SIG-M5 (cell line): ENCODE measurements around the gene COL7A1.

Source experiments
- DNase-seq: peaks from one replicate; lab custom pipeline; 2025; lab: John Stamatoyannopoulos, UW

COL7A1 gene

GRCh38 chr3:48619541-48620524, 24.7 kb upstream of the COL7A1 start:
- DNase-seq = no peak

- no peak for DNase-seq
These were observed 22.4 kb upstream of the COL7A1 start for GRCh38 chr3:48617559-48617958.

DNA sequence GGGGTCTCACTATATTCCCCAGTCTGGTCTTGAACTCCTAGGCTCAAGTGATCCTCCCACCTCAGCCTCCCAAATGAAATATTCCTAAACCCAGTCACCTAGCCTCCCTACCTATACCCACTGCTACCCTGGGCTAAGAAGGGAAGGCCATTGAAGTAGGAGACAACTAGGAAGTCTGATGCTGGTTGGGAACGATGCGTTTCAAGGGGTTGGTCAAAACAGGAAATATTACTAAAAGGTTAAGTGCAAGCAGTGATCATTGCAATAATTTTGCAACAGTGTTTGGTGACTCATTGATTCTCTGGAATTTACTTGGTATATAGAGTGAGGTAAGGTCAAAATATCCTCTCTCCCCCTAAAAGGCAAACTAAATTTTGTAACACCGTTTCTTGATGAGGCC, 18.9 kb upstream of the COL7A1 start:
- peak; percentile 36 for DNase-seq

GRCh38 chr3:48612309-48612708, 17.2 kb upstream of the COL7A1 start:
- DNase-seq = no peak

DNA sequence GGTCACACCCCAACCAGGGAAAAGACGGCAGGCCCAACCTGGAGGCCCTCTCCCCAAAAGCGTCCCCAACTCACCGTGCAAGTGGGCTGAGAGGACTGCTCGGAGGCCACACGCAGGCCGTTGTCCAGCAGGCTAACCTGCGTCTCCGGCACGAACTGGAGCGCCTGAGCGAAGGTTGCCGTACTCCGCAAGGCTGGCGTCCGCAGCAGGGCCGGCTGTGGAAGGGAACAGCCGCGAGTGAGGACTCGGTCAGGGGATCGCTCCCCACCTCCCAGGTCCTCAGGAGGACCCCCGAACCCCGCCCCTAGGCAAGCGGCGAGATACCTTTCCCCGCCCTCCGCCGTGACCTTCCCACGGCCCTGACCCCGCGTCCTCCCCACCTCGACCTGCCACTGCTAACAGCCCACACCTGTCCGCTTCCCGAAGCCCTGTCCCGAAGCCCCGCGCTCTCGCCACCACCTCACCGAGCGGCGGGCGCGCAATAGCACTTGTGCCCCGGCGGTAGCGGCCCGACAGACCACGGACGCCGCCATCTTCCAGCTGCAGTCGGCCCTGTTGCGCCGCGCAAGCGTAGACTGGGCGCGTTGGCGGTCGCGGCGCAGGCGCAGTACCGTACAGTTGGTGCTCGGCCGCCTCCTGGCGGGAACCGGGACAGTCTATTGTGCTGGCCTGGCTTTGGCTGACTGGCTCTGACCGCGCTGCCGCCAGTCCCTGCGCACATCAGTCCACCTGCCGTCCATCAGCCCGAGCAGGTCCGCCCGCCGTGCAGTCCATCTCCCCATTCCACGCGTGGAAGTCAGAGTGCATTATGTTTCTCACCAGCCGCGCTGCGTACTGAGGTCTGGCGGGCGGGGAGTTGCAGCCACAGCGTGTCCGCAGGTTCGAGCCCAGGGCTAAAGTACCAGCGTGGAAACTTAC, 14.2 kb upstream of the COL7A1 start, which contains the start of gene UQCRC1:
Gene UQCRC1, minus strand, starts transcription at position 559 of the 918 bp plus-strand sequence. Its CDS starts 26 bp downstream, at position 533.
- peak; percentile 63 for DNase-seq

GRCh38 chr3:48607519-48607918, 12.4 kb upstream of the COL7A1 start:
- DNase-seq = no peak

DNA sequence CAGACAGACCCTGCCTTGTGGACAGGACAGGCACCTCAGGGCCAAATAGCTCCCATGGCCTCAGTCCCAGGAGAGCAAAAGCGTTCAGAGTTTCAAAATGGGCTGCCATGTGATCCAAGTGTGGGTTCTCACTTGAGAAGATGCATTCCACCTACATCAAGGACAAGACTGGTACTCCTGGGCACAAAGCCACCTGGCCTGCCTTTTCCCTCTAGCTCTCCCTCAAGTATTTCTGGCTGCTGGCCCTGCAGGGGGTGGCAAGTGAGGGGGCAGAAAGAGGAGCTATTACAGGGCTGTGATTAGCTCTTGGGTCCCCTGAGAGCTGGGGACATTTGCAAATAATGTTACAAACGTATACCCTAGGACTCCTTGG, 6.5 kb upstream of the COL7A1 start:
- no peak for DNase-seq

DNA sequence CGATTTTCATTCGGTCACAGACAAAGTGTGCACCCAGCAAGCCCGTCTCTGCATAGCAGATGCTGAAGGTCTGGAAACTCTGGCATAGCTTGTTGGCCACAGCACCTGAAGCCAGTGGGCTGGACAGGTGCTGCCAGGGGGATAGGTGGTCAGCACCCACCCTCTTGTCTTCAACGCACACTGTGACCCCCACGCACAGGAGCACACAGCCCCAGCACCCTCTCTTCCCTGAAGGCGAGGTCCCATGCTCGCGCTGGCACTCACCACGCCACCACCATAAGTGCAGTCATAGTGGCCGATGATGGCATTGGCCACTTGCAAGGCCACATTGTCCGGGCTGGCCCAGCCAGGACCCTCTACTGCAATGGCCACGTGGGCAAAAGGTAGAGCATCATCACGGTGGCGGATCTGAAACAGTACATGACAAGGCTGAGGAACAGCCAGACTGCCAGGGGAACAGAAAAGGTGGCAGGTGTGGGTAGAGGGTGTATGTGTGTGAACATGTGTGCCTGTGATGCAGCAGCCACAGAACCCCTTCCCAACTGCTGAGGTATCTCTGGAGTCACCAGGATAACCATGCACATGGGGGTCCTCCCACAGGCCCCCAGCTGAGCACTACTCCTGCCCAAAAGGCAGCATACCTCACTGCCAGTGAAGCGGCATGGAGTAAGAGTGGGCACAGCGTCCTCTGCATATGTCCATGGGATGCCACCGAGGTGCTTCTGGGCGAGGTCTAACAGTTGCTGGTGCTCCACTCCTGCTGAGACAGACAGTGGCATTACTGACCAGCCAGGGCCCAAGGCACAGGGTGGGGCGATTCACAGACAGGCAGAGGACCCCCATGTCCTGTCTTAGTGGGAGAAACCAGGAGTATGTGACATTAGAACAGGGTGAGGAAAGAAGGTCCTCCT, 5.8 kb upstream of the COL7A1 start:
- DNase-seq = no peak

GRCh38 chr3:48599509-48600285, 4.6 kb upstream of the COL7A1 start:
- DNase-seq = no peak

DNA sequence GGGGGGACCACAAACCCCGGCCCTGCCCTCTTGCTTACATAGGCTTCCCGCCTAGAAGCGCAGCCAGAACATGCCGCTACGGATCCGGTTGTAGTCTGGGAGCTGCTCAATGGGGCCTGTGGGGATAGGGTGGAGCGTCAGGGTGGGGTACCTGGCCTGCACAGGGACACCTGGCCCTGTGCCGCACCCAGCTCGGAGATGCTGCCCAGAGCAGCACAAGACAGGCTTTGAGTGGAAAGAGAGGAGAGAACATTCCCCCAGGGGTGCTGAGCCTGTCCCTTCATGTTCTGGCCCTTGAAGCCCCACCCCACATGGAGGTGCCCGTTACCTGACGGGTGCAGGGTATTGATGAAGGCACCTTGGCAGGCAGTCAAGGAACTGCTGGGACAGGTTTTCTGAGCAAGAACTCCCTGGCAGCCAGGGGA, 4.0 kb upstream of the COL7A1 start:
- no peak for DNase-seq

DNA sequence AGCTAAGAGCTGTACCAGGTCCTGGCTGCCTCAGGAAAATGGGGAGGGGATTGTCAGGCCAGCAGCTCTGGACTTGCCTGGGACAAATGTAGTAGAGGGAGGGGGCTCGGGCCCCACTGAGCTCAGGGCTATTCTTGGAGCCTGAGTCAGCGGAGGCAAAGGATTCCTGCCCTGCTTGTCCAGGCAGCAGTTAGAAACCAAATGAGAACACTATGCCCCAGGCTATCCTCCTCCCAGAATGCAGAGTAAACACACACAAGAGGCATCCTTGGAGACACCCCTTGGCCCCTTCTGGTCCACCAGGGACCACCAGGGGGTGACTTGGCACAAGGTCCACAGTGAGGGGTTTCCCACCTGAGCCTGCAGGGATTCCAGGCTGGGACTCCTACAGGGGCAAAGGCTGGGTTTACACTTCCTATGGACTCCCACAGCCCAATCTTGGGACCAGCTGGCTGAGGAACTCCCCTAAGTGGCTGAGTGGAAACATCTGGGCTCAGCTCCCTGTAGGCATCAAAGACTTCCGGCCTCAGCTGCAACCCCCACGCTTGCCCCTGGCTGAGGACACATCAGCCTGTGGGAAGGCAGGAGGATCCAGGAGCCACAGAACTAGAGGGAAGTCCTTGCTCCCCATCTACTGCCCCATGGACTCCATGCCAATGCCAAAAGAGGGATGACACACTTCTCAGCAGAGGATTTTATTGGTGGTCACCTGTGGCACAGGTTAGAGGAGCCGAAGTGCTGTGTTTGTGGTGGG, 3.4 kb upstream of the COL7A1 start:
- no peak for DNase-seq

DNA sequence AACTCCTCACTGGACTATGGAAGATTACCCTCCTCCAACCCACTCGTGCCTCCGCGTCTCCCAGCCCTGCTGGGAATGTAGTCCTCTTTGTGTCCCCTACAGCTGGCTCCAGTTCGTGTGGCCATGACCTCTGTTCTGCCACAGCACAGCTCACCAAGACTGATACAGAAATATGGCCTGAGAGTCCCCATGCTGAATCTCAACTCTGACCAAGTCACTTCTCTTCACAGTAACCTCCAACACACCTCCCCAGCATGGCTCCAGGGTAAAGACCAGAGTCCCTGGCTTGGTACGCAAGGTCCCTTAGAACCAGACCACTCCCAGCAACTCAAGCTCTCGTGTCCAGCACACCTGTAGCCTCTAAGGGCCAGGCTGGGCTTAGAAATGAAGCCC, 2.3 kb upstream of the COL7A1 start:
- no peak for DNase-seq

DNA sequence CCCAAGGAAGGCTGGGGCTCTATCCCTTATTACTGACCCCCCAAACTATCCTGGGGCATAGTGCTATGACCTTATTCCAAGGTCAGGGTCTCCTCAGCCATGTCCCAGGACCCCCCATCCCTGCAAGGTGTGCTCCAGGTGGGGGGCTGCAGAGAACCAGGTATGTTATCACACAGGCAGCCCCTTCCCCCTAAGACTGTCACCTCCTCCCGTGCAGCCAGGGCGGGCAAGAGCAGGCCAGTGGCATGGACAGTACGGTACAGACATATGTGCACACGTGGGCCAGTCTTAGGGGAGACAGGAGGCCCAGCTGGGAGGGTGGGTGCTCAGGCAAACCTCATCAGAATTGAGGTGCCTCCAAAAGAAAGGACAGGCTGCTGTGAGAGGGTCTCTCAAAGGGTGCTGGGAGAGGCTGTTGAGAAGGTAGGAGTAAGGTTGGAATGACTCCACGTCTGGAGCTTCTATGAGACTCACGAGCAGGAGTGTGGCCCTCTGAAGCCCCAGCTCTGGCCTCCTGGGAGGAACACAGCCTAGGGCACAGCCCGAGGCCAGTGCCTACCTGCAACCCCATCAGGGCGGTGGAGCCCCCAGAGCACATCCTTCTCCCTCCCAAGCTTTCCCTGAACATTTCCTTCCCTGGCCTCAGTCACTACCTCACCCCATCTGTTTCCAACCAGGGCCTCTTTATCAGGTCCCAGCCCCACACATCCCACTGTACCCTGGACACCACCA, 1.7 kb upstream of the COL7A1 start:
- DNase-seq = no peak

DNA sequence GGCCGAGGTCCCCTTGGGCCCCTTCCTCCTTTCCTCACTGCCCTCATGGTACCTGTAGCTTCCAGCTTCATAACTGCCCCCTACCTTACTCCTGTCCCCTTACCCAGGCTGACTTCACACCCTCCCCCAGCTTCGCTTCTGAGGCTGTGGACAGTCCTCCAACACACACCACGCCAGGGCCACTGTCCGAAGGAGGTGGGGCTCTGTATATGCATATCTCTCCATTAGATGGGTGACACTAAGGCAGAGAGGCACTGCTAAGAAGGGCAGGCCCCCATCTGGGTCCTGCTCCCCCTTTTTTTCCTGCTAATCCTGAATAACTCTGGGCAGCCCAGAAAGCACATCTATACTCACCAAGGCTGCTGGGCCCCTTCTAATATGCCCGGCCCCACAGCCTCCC, 1.0 kb upstream of the COL7A1 start:
- no peak for DNase-seq

GRCh38 chr3:48595526-48596121, 495 bp upstream of the COL7A1 start:
- DNase-seq = no peak

GRCh38 chr3:48594417-48595049, 596 bp downstream of the COL7A1 start:
- no peak for DNase-seq

GRCh38 chr3:48593337-48593736, 1.8 kb downstream of the COL7A1 start:
- DNase-seq = no peak

- DNase-seq = no peak
These were observed 2.5 kb downstream of the COL7A1 start for GRCh38 chr3:48592519-48593087.
